Panc1 (cell line): ENCODE results near the gene TEX52. TPM values are rescaled to one million over a fixed set of nuclear protein-coding genes. Genes with fewer than 3 reads are reported as not detected.

Source experiments
- ATAC-seq: fragments of 200-7000 bp; cut with Tn5 transposase; 2 replicates; pipeline ENCODE4 v1.9.1; 2020; ENCODE audit warnings: mild to moderate bottlenecking, moderate library complexity
- BruUV-seq: library from RNA; stranded (reverse); fragments of 400-500 nt; replicated peaks from 2 replicates; lab custom pipeline; 2021; lab: Mats Ljungman, UMichigan
- CTCF ChIA-PET: fragments of 300-600 bp; sonication (Branson Sonifier 250); formaldehyde crosslinking; loops from one replicate; lab custom pipeline; 2022; ENCODE audit warnings: antibody characterized with exemption; lab: Charles Lee
- POLR2A ChIA-PET: fragments of 300-600 bp; sonication (Branson Sonifier 250); formaldehyde crosslinking; loops from one replicate; lab custom pipeline; 2022; ENCODE audit warnings: antibody characterized with exemption; lab: Charles Lee
- DNase-seq: peaks from one replicate; pipeline ENCODE4 v3.0.0-alpha.2; 2010; ENCODE audit warnings: low read depth, low spot score
- H3K27ac ChIP-seq: 2 replicates; pipeline ENCODE4 v1.5.1; 2011; ENCODE audit warnings: mild to moderate bottlenecking, low read length, inconsistent platforms
- H3K27me3 ChIP-seq: fragments of 200-500 bp; sonication (Bioruptor generic); 2 replicates; pipeline ENCODE4 v1.6.0; 2014; ENCODE audit warnings: low read length, inconsistent platforms; ENCODE audit not compliant: control insufficient read depth, insufficient read depth
- H3K36me3 ChIP-seq: fragments of 200-500 bp; sonication (Bioruptor generic); 2 replicates; pipeline ENCODE4 v1.5.1; 2014; ENCODE audit warnings: inconsistent platforms, mild to moderate bottlenecking, low read length, moderate library complexity; ENCODE audit not compliant: control insufficient read depth, insufficient read depth
- H3K4me1 ChIP-seq: 2 replicates; pipeline ENCODE4 v1.5.1; 2011; ENCODE audit warnings: inconsistent platforms, mild to moderate bottlenecking, low read length, moderate library complexity; ENCODE audit not compliant: control insufficient read depth, insufficient read depth
- H3K4me3 ChIP-seq, 2 experiments: 2 replicates each; pipeline ENCODE4 v1.5.1; 2011 to 2012; ENCODE audit warnings: low read depth in 2 of 2, low read length in 2 of 2, mild to moderate bottlenecking in 2 of 2, inconsistent platforms in 1 of 2, moderate library complexity in 1 of 2
- H3K9me3 ChIP-seq: fragments of 200-500 bp; sonication (Bioruptor generic); 2 replicates; pipeline ENCODE4 v1.5.1; 2014; ENCODE audit warnings: low read depth, mild to moderate bottlenecking, inconsistent platforms, low read length, moderate library complexity; ENCODE audit not compliant: control insufficient read depth, insufficient read depth
- CTCF ChIP-seq: fragments of 450-650 bp; IDR thresholded peaks from 2 replicates; pipeline ENCODE4 v1.5.1; 2017; ENCODE audit warnings: mild to moderate bottlenecking
- POLR2AphosphoS5 ChIP-seq: IDR thresholded peaks from 2 replicates; pipeline ENCODE4 v1.6.1; 2012; ENCODE audit warnings: mild to moderate bottlenecking, low read depth, low read length, moderate library complexity
- SIN3A ChIP-seq: IDR thresholded peaks from 2 replicates; pipeline ENCODE4 v1.6.1; 2012; ENCODE audit warnings: low read depth, mild to moderate bottlenecking, low read length, moderate library complexity, borderline replicate concordance; ENCODE audit not compliant: insufficient read depth
- TCF7L2 ChIP-seq: IDR thresholded peaks from 2 replicates; pipeline ENCODE4 v1.6.1; 2011; ENCODE audit warnings: mild to moderate bottlenecking, low read depth, low read length, inconsistent platforms
- in situ Hi-C: cut with HindIII; loops from 2 replicates; pipeline ENCODE4 v1.10.0; 2016; ENCODE audit warnings: low sequenced_read_pairs, low pct_unique_long_range_greater_than_20kb
- intact Hi-C: fragments of 100-400 bp; cut with micrococcal nuclease; formaldehyde crosslinking; loops from one replicate; pipeline ENCODE4 v1.10.0; 2022; ENCODE audit not compliant: unreplicated experiment
- total RNA-seq: library from RNA; stranded (reverse); gene quantifications from one replicate; pipeline ENCODE4 v1.2.1, GENCODE V29; 2021; ENCODE audit not compliant: unreplicated experiment
- TF ChIP-seq, protein P1 (sequence below), 2 experiments: IDR thresholded peaks; 2 replicates each; pipeline ENCODE4 v1.6.1; 2011 to 2012; ENCODE audit warnings: low read depth in 2 of 2, control low read depth in 1 of 2, low read length in 1 of 2, mild to moderate bottlenecking in 1 of 2, moderate library complexity in 1 of 2; ENCODE audit not compliant: insufficient read depth in 1 of 2

Gene TEX52
- total RNA-seq, 1 experiment from 2014 or later = not detected

DNA sequence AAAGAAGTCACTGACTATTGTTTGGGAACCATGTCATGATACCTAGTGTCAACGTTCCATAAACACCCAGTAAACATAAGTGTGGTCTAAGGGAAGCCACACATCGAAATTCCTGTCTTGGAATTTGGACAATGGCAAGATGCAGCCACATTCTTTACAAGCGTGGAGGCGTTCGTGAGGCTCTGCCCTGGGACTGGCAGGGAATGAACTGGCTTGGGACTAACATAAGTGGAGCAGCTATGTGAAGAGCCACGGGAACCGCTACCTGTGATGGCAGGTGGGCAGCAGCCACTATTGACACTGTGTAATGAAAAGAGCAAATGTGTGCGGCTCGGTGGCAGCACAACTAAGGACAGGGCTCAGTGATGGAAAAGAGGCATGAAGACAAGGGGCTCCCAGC is 12.1 kb downstream of the TEX52 start:
- BruUV-seq = no TSS peak
- intact Hi-C loops = no loop called here
- no peak overlapping the region for H3K4me3 ChIP-seq
- no peaks in the 10 kb centered on the region for H3K36me3 ChIP-seq
- DNase-seq (no peak), ATAC-seq (no peak)
- ChIA-PET POLR2A (no interaction called here), CTCF (interaction anchor here (1.0 kb wide), 1 partner anchor 38 kb away, joined by 3 read pairs; no protein-coding TSS in a partner anchor)
- H3K27me3 ChIP-seq = no peaks in the 10 kb centered on the region
- no peaks in the 10 kb centered on the region for H3K9me3 ChIP-seq
- in situ Hi-C loops = no loop called here
- TF ChIP-seq CTCF = no peak
- no peak for TF ChIP-seq POLR2AphosphoS5
- TF ChIP-seq, protein P1, sequence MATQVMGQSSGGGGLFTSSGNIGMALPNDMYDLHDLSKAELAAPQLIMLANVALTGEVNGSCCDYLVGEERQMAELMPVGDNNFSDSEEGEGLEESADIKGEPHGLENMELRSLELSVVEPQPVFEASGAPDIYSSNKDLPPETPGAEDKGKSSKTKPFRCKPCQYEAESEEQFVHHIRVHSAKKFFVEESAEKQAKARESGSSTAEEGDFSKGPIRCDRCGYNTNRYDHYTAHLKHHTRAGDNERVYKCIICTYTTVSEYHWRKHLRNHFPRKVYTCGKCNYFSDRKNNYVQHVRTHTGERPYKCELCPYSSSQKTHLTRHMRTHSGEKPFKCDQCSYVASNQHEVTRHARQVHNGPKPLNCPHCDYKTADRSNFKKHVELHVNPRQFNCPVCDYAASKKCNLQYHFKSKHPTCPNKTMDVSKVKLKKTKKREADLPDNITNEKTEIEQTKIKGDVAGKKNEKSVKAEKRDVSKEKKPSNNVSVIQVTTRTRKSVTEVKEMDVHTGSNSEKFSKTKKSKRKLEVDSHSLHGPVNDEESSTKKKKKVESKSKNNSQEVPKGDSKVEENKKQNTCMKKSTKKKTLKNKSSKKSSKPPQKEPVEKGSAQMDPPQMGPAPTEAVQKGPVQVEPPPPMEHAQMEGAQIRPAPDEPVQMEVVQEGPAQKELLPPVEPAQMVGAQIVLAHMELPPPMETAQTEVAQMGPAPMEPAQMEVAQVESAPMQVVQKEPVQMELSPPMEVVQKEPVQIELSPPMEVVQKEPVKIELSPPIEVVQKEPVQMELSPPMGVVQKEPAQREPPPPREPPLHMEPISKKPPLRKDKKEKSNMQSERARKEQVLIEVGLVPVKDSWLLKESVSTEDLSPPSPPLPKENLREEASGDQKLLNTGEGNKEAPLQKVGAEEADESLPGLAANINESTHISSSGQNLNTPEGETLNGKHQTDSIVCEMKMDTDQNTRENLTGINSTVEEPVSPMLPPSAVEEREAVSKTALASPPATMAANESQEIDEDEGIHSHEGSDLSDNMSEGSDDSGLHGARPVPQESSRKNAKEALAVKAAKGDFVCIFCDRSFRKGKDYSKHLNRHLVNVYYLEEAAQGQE (IDR thresholded peaks at IDR 0.05; ENCODE audit: insufficient read depth in 1 of 2, low read depth in 2 of 2, low read length in 1 of 2) = no peak
- no peak for TF ChIP-seq TCF7L2
- TF ChIP-seq SIN3A = no peak
- no peaks in the 10 kb centered on the region for H3K4me1 ChIP-seq
- H3K27ac ChIP-seq = no peak overlapping the region

- DNase-seq = no peak
- in situ Hi-C loops = no loop called here
- Histone ChIP-seq H3K9me3 (no peaks in the 10 kb centered on the region), H3K36me3 (no peaks in the 10 kb centered on the region), H3K27ac (no peak overlapping the region), H3K4me3 (no peak overlapping the region), H3K4me1 (no peaks in the 10 kb centered on the region), H3K27me3 (no peaks in the 10 kb centered on the region)
- intact Hi-C loops = no loop called here
- ChIA-PET POLR2A (interaction anchor here (0.6 to 0.9 kb wide), 2 partner anchors 10 to 39 kb away, joined by 3 read pairs; no protein-coding TSS in a partner anchor), CTCF (no interaction called here)
- TF ChIP-seq TCF7L2 (no peak), POLR2AphosphoS5 (no peak)
- TF ChIP-seq, protein P1 (IDR thresholded peaks at IDR 0.05; ENCODE audit: insufficient read depth in 1 of 2, low read depth in 2 of 2, low read length in 1 of 2) = no peak
- no peak for ATAC-seq
- no TSS peak for BruUV-seq
These were observed 13.9 kb downstream of the TEX52 start for GRCh38 chr12:2842948-2843347.
